Hepatocyte (in vitro differentiated cells): ENCODE results near the gene PATE4. TPM values are rescaled to one million over a fixed set of nuclear protein-coding genes. Genes with fewer than 3 reads are reported as not detected.
"Not testable (repeated sequence)": the region's sequence is repeated elsewhere in the genome, so short reads cannot be mapped to it uniquely, and the experiment has no call there.

ENCODE experiments used
- DNase-seq: peaks from one replicate; pipeline ENCODE4 v3.0.0-alpha.2; 2016; ENCODE audit warnings: low spot score
- H2AFZ ChIP-seq: fragments of 200-600 bp; sonication (generic); 2 replicates; pipeline ENCODE4 v1.6.0; 2016; ENCODE audit warnings: antibody characterized with exemption, mild to moderate bottlenecking
- H3K27ac ChIP-seq: fragments of 200-600 bp; sonication (generic); 2 replicates; pipeline ENCODE4 v1.5.1; 2016; ENCODE audit warnings: mild to moderate bottlenecking
- H3K27me3 ChIP-seq: fragments of 200-600 bp; sonication (generic); 2 replicates; pipeline ENCODE4 v1.6.1; 2016
- H3K36me3 ChIP-seq: fragments of 200-600 bp; sonication (generic); replicated peaks from 2 replicates; pipeline ENCODE4 v1.5.1; 2016; ENCODE audit warnings: low read depth; ENCODE audit not compliant: insufficient read depth
- H3K4me1 ChIP-seq: fragments of 200-600 bp; sonication (generic); 2 replicates; pipeline ENCODE4 v1.5.1; 2016; ENCODE audit warnings: mild to moderate bottlenecking, moderate library complexity; ENCODE audit not compliant: insufficient read depth
- H3K4me2 ChIP-seq: fragments of 200-600 bp; sonication (generic); 2 replicates; pipeline ENCODE4 v1.6.0; 2016
- H3K4me3 ChIP-seq: fragments of 200-600 bp; sonication (generic); 2 replicates; pipeline ENCODE4 v1.5.1; 2016; ENCODE audit warnings: mild to moderate bottlenecking
- H3K79me2 ChIP-seq: fragments of 200-600 bp; sonication (generic); 2 replicates; pipeline ENCODE4 v1.6.0; 2017; ENCODE audit warnings: mild to moderate bottlenecking
- H3K9me2 ChIP-seq: fragments of 200-600 bp; sonication (generic); replicated peaks from 2 replicates; pipeline ENCODE4 v1.6.0; 2017; ENCODE audit warnings: mild to moderate bottlenecking; ENCODE audit not compliant: insufficient read depth
- H3K9me3 ChIP-seq: fragments of 200-600 bp; sonication (generic); 2 replicates; pipeline ENCODE4 v1.5.1; 2016; ENCODE audit warnings: low read depth, mild to moderate bottlenecking
- H4K20me1 ChIP-seq: fragments of 200-600 bp; sonication (generic); 2 replicates; pipeline ENCODE4 v1.6.0; 2016; ENCODE audit warnings: mild to moderate bottlenecking; ENCODE audit not compliant: insufficient read depth, poor library complexity, severe bottlenecking
- CTCF ChIP-seq: fragments of 200-600 bp; sonication (generic); IDR thresholded peaks from 2 replicates; pipeline ENCODE4 v1.5.1; 2016; ENCODE audit warnings: antibody characterized with exemption, mild to moderate bottlenecking; ENCODE audit not compliant: poor library complexity
- EZH2 ChIP-seq: fragments of 200-600 bp; sonication (generic); IDR thresholded peaks from 2 replicates; pipeline ENCODE4 v1.6.1; 2016; ENCODE audit warnings: antibody characterized with exemption, mild to moderate bottlenecking, borderline replicate concordance
- EZH2phosphoT487 ChIP-seq: fragments of 200-600 bp; sonication (generic); IDR thresholded peaks from one replicate; pipeline ENCODE4 v1.6.1; 2018; ENCODE audit warnings: antibody characterized with exemption, mild to moderate bottlenecking, low read depth, moderate library complexity; ENCODE audit not compliant: unreplicated experiment, severe bottlenecking
- WGBS: methylation state at CpG from one replicate; pipeline ENCODE4 v1.1.6; 2016; ENCODE audit warnings: low lambda C conversion rate; ENCODE audit errors: missing lambda C conversion rate; 5-methylcytosine and 5-hydroxymethylcytosine counted together
- polyA plus RNA-seq: library from polyadenylated mRNA; unstranded; fragments of >200 nt; fragmentation: Nextera tagmentation; extraction: Ambion mirVana; gene quantifications from 2 replicates; pipeline ENCODE4 v1.2.1, GENCODE V29; 2016
- total RNA-seq: library from RNA; depleted of rRNA; stranded (reverse); fragments of >200 nt; gene quantifications from 2 replicates; pipeline ENCODE4 v1.2.3, GENCODE V29; 2014

The PATE4 gene
- total and polyA plus RNA-seq, 2 experiments from 2014 or later: not detected

DNA sequence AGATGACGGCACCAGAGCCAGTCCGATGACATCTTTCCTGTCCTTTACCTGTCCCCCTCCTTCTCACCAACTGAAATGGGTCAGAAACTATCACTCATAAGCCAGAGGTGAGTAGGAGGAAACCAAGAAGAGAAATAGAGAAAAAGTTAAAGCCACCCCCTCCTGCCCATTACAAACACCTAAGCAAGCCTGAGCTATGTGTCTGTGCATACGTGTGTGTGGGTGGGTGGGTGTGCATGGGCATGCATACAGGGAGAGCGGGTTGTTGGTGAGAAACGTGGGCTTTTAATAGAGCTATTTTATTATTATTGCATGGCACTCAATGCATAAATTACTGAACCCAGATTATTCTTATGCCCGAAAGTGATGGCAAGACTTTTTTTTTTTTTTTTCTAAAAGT lies 2.6 kb downstream of the PATE4 start:
- no peak for TF ChIP-seq EZH2
- no peak for TF ChIP-seq EZH2phosphoT487
- no peak for TF ChIP-seq CTCF
- Histone ChIP-seq H3K79me2 (no peaks in the 10 kb centered on the region), H3K9me2 (no peaks in the 10 kb centered on the region), H3K4me3 (no peak overlapping the region), H3K27me3 (no peaks in the 10 kb centered on the region), H2AFZ (no peak overlapping the region), H3K36me3 (no peaks in the 10 kb centered on the region), H3K9me3 (no peaks in the 10 kb centered on the region), H4K20me1 (no peaks in the 10 kb centered on the region), H3K4me1 (no peaks in the 10 kb centered on the region), H3K4me2 (no peak overlapping the region), H3K27ac (no peak overlapping the region)
- no peak for DNase-seq
- 77% methylated on average over 6 of the region's 6 CpGs for WGBS

DNA sequence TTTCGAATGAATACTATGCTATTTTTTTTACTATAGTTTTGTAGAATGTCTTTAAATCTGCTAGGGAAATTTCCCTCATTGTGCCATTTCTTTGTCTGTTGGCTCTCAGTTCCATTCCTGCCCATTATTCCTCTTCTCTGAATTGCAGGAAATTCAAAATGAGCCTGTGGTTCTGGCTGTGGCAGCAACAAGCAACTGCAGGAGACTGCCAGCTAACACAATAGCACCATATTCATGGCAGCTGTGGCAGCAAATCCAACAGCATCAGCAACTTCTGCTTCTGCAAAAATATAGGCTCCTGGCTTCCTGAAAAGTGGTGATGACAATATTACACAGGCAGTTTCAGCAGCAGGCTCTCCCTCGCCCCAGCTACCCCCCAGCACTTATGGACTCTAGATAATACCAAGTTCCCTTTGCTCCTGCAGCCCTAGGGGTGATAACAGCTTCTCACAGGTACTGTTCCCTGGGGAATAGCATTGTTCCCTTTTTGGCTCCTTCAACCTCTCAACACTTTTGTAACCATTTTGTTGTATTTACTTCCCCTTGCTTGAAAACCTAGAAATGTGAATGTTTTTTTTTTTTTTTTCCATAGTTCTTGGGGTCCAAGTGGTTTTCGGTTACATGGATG lies 9.3 kb downstream of the PATE4 start:
- no peaks in the 10 kb centered on the region for H4K20me1 ChIP-seq
- H3K9me3 ChIP-seq: no peaks in the 10 kb centered on the region
- H3K9me2 ChIP-seq: no peaks in the 10 kb centered on the region
- H2AFZ ChIP-seq: no peak overlapping the region
- no peak overlapping the region for H3K4me2 ChIP-seq
- WGBS: 76% methylated on average over 3 of the region's 3 CpGs
- no peaks in the 10 kb centered on the region for H3K36me3 ChIP-seq
- TF ChIP-seq EZH2phosphoT487 (no peak), EZH2 (no peak), CTCF (no peak)
- H3K27me3 ChIP-seq: no peaks in the 10 kb centered on the region
- no peak overlapping the region for H3K27ac ChIP-seq
- DNase-seq: no peak
- no peaks in the 10 kb centered on the region for H3K79me2 ChIP-seq
- no peaks in the 10 kb centered on the region for H3K4me1 ChIP-seq
- H3K4me3 ChIP-seq: no peak overlapping the region

DNA sequence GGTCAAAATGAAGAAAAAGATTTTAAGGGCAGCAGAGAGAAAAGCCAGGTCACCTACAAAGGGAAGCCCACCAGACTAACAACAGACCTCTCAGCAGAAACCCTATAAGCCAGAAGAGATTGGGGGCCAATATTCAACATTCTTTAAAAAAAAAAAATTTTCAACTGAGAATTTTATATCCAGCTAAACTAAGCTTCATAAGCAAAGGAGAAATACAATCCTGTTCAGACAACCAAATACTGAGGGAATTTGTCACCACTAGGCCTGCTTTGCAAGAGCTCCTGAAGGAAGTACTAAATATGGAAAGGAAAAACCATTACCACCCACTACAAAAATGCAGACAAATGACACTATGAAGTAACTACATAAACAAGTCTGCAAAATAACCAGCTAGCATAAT lies 13.1 kb downstream of the PATE4 start:
- TF ChIP-seq EZH2 (no peak), EZH2phosphoT487 (no peak), CTCF (no peak)
- H3K79me2 ChIP-seq: no peaks in the 10 kb centered on the region
- no peaks in the 10 kb centered on the region for H3K36me3 ChIP-seq
- H3K4me1 ChIP-seq: no peaks in the 10 kb centered on the region
- no peak overlapping the region for H3K4me3 ChIP-seq
- H3K9me3 ChIP-seq: no peaks in the 10 kb centered on the region
- H2AFZ ChIP-seq: no peak overlapping the region
- H3K9me2 ChIP-seq: no peaks in the 10 kb centered on the region
- no peaks in the 10 kb centered on the region for H3K27me3 ChIP-seq
- DNase-seq: no peak
- H3K27ac ChIP-seq: no peak overlapping the region
- no peaks in the 10 kb centered on the region for H4K20me1 ChIP-seq
- no peak overlapping the region for H3K4me2 ChIP-seq

DNA sequence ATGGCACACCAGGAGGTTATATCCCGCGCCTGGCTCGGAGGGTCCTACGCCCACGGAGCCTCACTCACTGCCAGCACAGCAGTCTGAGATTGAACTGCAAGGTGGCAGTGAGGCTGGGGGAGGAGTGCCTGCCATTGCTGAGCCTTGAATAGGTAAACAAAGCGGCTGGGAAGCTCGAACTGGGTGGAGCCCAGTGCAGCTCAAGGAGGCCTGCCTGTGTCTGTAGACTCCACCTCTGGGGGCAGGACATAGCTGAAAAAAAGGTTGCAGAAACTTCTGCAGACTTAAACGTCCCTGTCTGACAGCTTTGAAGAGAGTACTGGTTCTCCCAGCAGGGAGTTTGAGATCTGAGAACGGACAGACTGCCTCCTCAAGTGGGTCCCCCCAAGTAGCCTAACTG lies 24.6 kb downstream of the PATE4 start:
- not testable (repeated sequence) for H3K4me1 ChIP-seq, H4K20me1 ChIP-seq, DNase-seq, H2AFZ ChIP-seq, H3K79me2 ChIP-seq, H3K27ac ChIP-seq, H3K36me3 ChIP-seq, H3K4me2 ChIP-seq, H3K9me2 ChIP-seq, H3K4me3 ChIP-seq, H3K27me3 ChIP-seq, H3K9me3 ChIP-seq
- 84% methylated on average over 9 of the region's 9 CpGs for WGBS

DNA sequence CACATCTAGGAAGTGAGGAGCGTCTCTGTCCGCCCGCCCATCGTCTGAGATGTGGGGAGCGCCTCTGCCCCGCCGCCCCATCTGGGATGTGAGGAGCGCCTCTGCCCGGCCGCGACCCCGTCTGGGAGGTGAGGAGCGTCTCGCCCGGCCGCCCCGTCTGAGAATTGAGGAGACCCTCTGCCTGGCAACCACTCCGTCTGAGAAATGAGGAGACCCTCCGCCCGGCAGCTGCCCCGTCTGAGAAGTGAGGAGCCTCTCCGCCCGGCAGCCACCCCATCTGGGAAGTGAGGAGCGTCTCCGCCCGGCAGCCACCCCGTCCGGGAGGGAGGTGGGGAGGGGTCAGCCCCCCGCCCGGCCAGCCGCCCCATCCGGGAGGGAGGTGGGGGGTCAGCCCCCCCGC lies 29.7 kb downstream of the PATE4 start:
- WGBS: no CpG with 5 or more reads among the region's 33 CpGs
- not testable (repeated sequence) for H3K36me3 ChIP-seq, DNase-seq, H3K9me2 ChIP-seq, H3K79me2 ChIP-seq, H2AFZ ChIP-seq, H3K4me1 ChIP-seq, H3K4me3 ChIP-seq, H4K20me1 ChIP-seq, H3K9me3 ChIP-seq, H3K4me2 ChIP-seq, H3K27me3 ChIP-seq, H3K27ac ChIP-seq

- H3K4me3 ChIP-seq, H4K20me1 ChIP-seq, H3K4me2 ChIP-seq, H2AFZ ChIP-seq, H3K9me3 ChIP-seq, H3K79me2 ChIP-seq, H3K27ac ChIP-seq, H3K9me2 ChIP-seq, DNase-seq, H3K36me3 ChIP-seq, H3K4me1 ChIP-seq, H3K27me3 ChIP-seq: not testable (repeated sequence)
- WGBS: 90% methylated on average over 4 of the region's 4 CpGs
These were observed 32.2 kb downstream of the PATE4 start for GRCh38 chr11:125865354-125865753.
